Fibroblast of lung (primary cell): Measurements from ENCODE around the gene RBBP5. TPM values are rescaled to one million over a fixed set of nuclear protein-coding genes. Genes with fewer than 3 reads are reported as not detected.

ENCODE experiments used
- DNase-seq, 2 donors: peaks; one replicate each; pipeline versions ENCODE4 v3.0.0 to v3.0.0-alpha.2; 2010; ENCODE audit warnings: low read depth in 2 of 2
- H2AFZ ChIP-seq: 2 replicates; pipeline ENCODE4 v1.5.1; 2012; ENCODE audit warnings: low read length, control low read depth, inconsistent platforms
- H3K27ac ChIP-seq: 2 replicates; pipeline ENCODE4 v1.5.1; 2011; ENCODE audit warnings: low read length, control low read depth; ENCODE audit not compliant: insufficient read depth
- H3K27me3 ChIP-seq: 2 replicates; pipeline ENCODE4 v1.5.1; 2011; ENCODE audit warnings: mild to moderate bottlenecking, low read length; ENCODE audit not compliant: control insufficient read depth, insufficient read depth
- H3K36me3 ChIP-seq: 2 replicates; pipeline ENCODE4 v1.5.1; 2011; ENCODE audit warnings: low read length; ENCODE audit not compliant: control insufficient read depth, insufficient read depth
- H3K4me1 ChIP-seq: 2 replicates; pipeline ENCODE4 v1.5.1; 2011; ENCODE audit warnings: low read length; ENCODE audit not compliant: control insufficient read depth, insufficient read depth; ENCODE audit errors: extremely low read depth
- H3K4me2 ChIP-seq: 2 replicates; pipeline ENCODE4 v1.5.1; 2011; ENCODE audit warnings: low read length, control low read depth; ENCODE audit not compliant: insufficient read depth; ENCODE audit errors: extremely low read depth
- H3K4me3 ChIP-seq, 4 experiments: fragments of 200-600 bp in 1 of 4; sonication (generic) in 1 of 4; replicated peaks in 1 of 4; 2 replicates each; pipeline ENCODE4 v1.5.1; 2011 to 2016; ENCODE audit warnings: low read length in 4 of 4, low read depth in 3 of 4, mild to moderate bottlenecking in 3 of 4, control low read depth in 2 of 4, inconsistent platforms in 1 of 4, mixed read lengths in 1 of 4; ENCODE audit not compliant: insufficient read depth in 1 of 4; ENCODE audit errors: control extremely low read depth in 1 of 4
- H3K79me2 ChIP-seq: 2 replicates; pipeline ENCODE4 v1.5.1; 2012; ENCODE audit warnings: mild to moderate bottlenecking, low read length, inconsistent platforms; ENCODE audit not compliant: control insufficient read depth, insufficient read depth
- H3K9ac ChIP-seq: 2 replicates; pipeline ENCODE4 v1.5.1; 2011; ENCODE audit warnings: mild to moderate bottlenecking, low read length, control low read depth; ENCODE audit not compliant: insufficient read depth
- H3K9me3 ChIP-seq: 2 replicates; pipeline ENCODE4 v1.5.1; 2012; ENCODE audit warnings: low read depth, low read length; ENCODE audit not compliant: control insufficient read depth, insufficient read depth
- H4K20me1 ChIP-seq: 2 replicates; pipeline ENCODE4 v1.5.1; 2011; ENCODE audit warnings: low read length; ENCODE audit not compliant: control insufficient read depth, insufficient read depth; ENCODE audit errors: extremely low read depth
- EZH2 ChIP-seq: IDR thresholded peaks from 2 replicates; pipeline ENCODE4 v1.5.1; 2012; ENCODE audit warnings: low read length, control low read depth, mild to moderate bottlenecking; ENCODE audit errors: missing control alignments
- polyA plus RNA-seq, 2 donors: library from polyadenylated mRNA; depleted of rRNA in 1 of 2; stranded (reverse) in 1 of 2; unstranded in 1 of 2; fragments of >200 nt; gene quantifications; 2 replicates each; pipeline ENCODE4 v1.2.1, GENCODE V29; 2011 to 2012; ENCODE audit warnings: missing spikeins in 1 of 2
- total RNA-seq: library from RNA; depleted of rRNA; stranded (reverse); fragments of >200 nt; gene quantifications from 2 replicates; pipeline ENCODE4 v1.2.1, GENCODE V29; 2014
- TF ChIP-seq, protein P1 (sequence below), 2 donors: IDR thresholded peaks in 1 of 2; conservative IDR thresholded peaks in 1 of 2; 1 replicate in 1 of 2; 2 replicates in 1 of 2; pipeline ENCODE4 v1.5.1; 2011 to 2012; ENCODE audit warnings: low read length in 2 of 2, control low read depth in 1 of 2, inconsistent platforms in 1 of 2, low read depth in 1 of 2, mild to moderate bottlenecking in 1 of 2

The RBBP5 gene
- total and polyA plus RNA-seq, 2 donors (not counting 1 experiment from before 2014, with no cell fraction given), result 16.4 to 19.8 TPM

GRCh38 chr1:205072286-205072685 lies 49.5 kb downstream of the RBBP5 start:
- H3K9me3 ChIP-seq, result no peaks in the 10 kb centered on the region
- H2AFZ ChIP-seq, result no peak overlapping the region
- H3K79me2 ChIP-seq, result no peaks in the 10 kb centered on the region
- TF ChIP-seq EZH2, result no peak
- TF ChIP-seq, protein P1, sequence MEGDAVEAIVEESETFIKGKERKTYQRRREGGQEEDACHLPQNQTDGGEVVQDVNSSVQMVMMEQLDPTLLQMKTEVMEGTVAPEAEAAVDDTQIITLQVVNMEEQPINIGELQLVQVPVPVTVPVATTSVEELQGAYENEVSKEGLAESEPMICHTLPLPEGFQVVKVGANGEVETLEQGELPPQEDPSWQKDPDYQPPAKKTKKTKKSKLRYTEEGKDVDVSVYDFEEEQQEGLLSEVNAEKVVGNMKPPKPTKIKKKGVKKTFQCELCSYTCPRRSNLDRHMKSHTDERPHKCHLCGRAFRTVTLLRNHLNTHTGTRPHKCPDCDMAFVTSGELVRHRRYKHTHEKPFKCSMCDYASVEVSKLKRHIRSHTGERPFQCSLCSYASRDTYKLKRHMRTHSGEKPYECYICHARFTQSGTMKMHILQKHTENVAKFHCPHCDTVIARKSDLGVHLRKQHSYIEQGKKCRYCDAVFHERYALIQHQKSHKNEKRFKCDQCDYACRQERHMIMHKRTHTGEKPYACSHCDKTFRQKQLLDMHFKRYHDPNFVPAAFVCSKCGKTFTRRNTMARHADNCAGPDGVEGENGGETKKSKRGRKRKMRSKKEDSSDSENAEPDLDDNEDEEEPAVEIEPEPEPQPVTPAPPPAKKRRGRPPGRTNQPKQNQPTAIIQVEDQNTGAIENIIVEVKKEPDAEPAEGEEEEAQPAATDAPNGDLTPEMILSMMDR (conservative IDR thresholded peaks at IDR 0.05 in 1 of 2, IDR thresholded peaks at IDR 0.05 in 1 of 2; ENCODE audit: low read depth in 1 of 2, low read length in 2 of 2), result no peak
- no peaks in the 10 kb centered on the region for H4K20me1 ChIP-seq
- H3K9ac ChIP-seq, result no peak overlapping the region
- no peak overlapping the region for H3K4me3 ChIP-seq
- no peaks in the 10 kb centered on the region for H3K27me3 ChIP-seq
- H3K4me2 ChIP-seq, result no peak overlapping the region
- no peaks in the 10 kb centered on the region for H3K36me3 ChIP-seq
- H3K27ac ChIP-seq, result no peak overlapping the region
- DNase-seq, result no peak
- H3K4me1 ChIP-seq, result no peaks in the 10 kb centered on the region

DNA sequence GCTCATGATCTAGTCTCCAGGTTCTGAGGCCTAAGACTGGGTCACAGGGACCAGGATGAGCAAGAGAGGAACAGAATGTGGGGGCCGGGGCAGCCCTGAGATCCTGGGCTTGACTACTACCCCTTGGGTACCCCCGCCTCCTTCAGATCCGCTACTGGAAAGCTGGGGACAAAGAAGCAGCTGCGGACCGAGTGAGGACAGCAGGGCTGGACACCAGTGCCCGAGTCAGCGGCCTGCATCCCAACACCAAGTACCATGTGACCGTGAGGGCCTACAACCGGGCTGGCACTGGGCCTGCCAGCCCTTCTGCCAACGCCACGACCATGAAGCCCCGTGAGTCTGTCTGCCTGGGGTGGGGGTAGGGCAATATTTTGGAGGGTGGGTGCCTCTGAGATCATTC lies 50.0 kb downstream of the RBBP5 start:
- Histone ChIP-seq H3K36me3 (no peaks in the 10 kb centered on the region), H3K4me2 (no peak overlapping the region), H3K27ac (no peak overlapping the region), H3K79me2 (no peaks in the 10 kb centered on the region), H3K9ac (no peak overlapping the region), H3K4me1 (no peaks in the 10 kb centered on the region), H3K27me3 (no peaks in the 10 kb centered on the region), H4K20me1 (no peaks in the 10 kb centered on the region), H3K4me3 (no peak overlapping the region), H3K9me3 (no peaks in the 10 kb centered on the region), H2AFZ (no peak overlapping the region)
- no peak for TF ChIP-seq EZH2
- TF ChIP-seq, protein P1 (conservative IDR thresholded peaks at IDR 0.05 in 1 of 2, IDR thresholded peaks at IDR 0.05 in 1 of 2; ENCODE audit: low read depth in 1 of 2, low read length in 2 of 2), result no peak
- no peak for DNase-seq

GRCh38 chr1:205071028-205071409 lies 50.8 kb downstream of the RBBP5 start:
- DNase-seq, result no peak
- no peak overlapping the region for H3K27ac ChIP-seq
- H3K36me3 ChIP-seq, result no peaks in the 10 kb centered on the region

More at GRCh38 chr1:205071028-205071409, 50.8 kb downstream of the RBBP5 start:
- Histone ChIP-seq H3K79me2 (no peaks in the 10 kb centered on the region), H3K4me3 (no peak overlapping the region), H3K4me2 (no peak overlapping the region), H3K27me3 (no peaks in the 10 kb centered on the region), H3K9me3 (no peaks in the 10 kb centered on the region), H4K20me1 (no peaks in the 10 kb centered on the region), H3K4me1 (no peaks in the 10 kb centered on the region), H3K9ac (no peak overlapping the region), H2AFZ (no peak overlapping the region)
- TF ChIP-seq, protein P1 (conservative IDR thresholded peaks at IDR 0.05 in 1 of 2, IDR thresholded peaks at IDR 0.05 in 1 of 2; ENCODE audit: low read depth in 1 of 2, low read length in 2 of 2), result no peak
- TF ChIP-seq EZH2, result no peak
